Osteoblast (primary cell): Measurements from ENCODE around the gene NBL1. TPM values are rescaled to one million over a fixed set of nuclear protein-coding genes. Genes with fewer than 3 reads are reported as not detected.
A peak's percentile ranks its signal among the peaks of the same experiment; 100 is the strongest.

ENCODE experiments used
- DNase-seq: peaks from one replicate; pipeline ENCODE4 v3.0.0; 2011; ENCODE audit warnings: low spot score, mixed read lengths; ENCODE audit not compliant: insufficient read length; ENCODE audit errors: missing footprints
- H2AFZ ChIP-seq: 2 replicates; pipeline ENCODE4 v1.6.0; 2011; ENCODE audit warnings: mild to moderate bottlenecking, low read length
- H3K27ac ChIP-seq: 2 replicates; pipeline ENCODE4 v1.5.1; 2011; ENCODE audit warnings: mild to moderate bottlenecking, low read depth, low read length, moderate library complexity
- H3K27me3 ChIP-seq: 2 replicates; pipeline ENCODE4 v1.6.0; 2012; ENCODE audit warnings: mild to moderate bottlenecking, control low read depth, inconsistent platforms, low read length, moderate library complexity; ENCODE audit not compliant: insufficient read depth
- H3K36me3 ChIP-seq: 2 replicates; pipeline ENCODE4 v1.5.1; 2011; ENCODE audit warnings: mild to moderate bottlenecking, low read length, control low read depth, moderate library complexity; ENCODE audit not compliant: insufficient read depth
- H3K4me1 ChIP-seq: 2 replicates; pipeline ENCODE4 v1.5.1; 2011; ENCODE audit warnings: mild to moderate bottlenecking, low read length, control low read depth, moderate library complexity; ENCODE audit not compliant: insufficient read depth
- H3K4me2 ChIP-seq: 2 replicates; pipeline ENCODE4 v1.6.0; 2011; ENCODE audit warnings: mild to moderate bottlenecking, low read length; ENCODE audit not compliant: insufficient read depth
- H3K4me3 ChIP-seq: fragments of 200-600 bp; sonication (generic); 3 replicates; pipeline ENCODE4 v1.5.1; 2012; ENCODE audit warnings: mild to moderate bottlenecking, low read length, inconsistent platforms; ENCODE audit not compliant: insufficient read depth
- H3K79me2 ChIP-seq: 2 replicates; pipeline ENCODE4 v1.6.0; 2012; ENCODE audit warnings: mild to moderate bottlenecking, low read length, control low read depth, inconsistent platforms; ENCODE audit not compliant: insufficient read depth
- H3K9me3 ChIP-seq: 2 replicates; pipeline ENCODE4 v1.5.1; 2011; ENCODE audit warnings: low read depth, low read length, control low read depth
- H4K20me1 ChIP-seq: 2 replicates; pipeline ENCODE4 v1.6.0; 2012; ENCODE audit warnings: mild to moderate bottlenecking, low read length, control low read depth; ENCODE audit not compliant: insufficient read depth
- CTCF ChIP-seq: IDR thresholded peaks from 2 replicates; pipeline ENCODE4 v1.5.1; 2011; ENCODE audit warnings: mild to moderate bottlenecking, low read depth, low read length, moderate library complexity; ENCODE audit errors: extremely low read depth
- total RNA-seq: library from RNA; depleted of rRNA; stranded (reverse); fragments of >200 nt; gene quantifications from 2 replicates; pipeline ENCODE4 v1.2.3, GENCODE V29; 2012

The NBL1 gene
- 88.7 and 114 TPM in 2 replicates for total RNA-seq

GRCh38 chr1:19643602-19644394 is at the start of gene NBL1:
Gene NBL1, plus strand, starts transcription at chr1:19644311. Its CDS starts 10,720 bp downstream, at chr1:19655031.
- Histone ChIP-seq H3K27ac (peak within 1 kb of the TSS; percentile 66), H3K4me3 (peak within 1 kb of the TSS; percentile 90), H2AFZ (peak within 1 kb of the TSS; percentile 86), H3K27me3 (no peaks in the 10 kb centered on the region), H3K4me1 (peaks cover 4% of the 10 kb centered on the region), H3K4me2 (peak within 1 kb of the TSS; percentile 88), H4K20me1 (peaks cover 16% of the 10 kb centered on the region), H3K9me3 (no peaks in the 10 kb centered on the region), H3K79me2 (peaks cover 45% of the 10 kb centered on the region), H3K36me3 (no peaks in the 10 kb centered on the region)
- DNase-seq: peak; percentile 98
- TF ChIP-seq CTCF: no peak

GRCh38 chr1:19596065-19596713 is 47.9 kb upstream of the NBL1 start:
- Histone ChIP-seq H3K4me1 (peaks cover 12% of the 10 kb centered on the region), H3K27ac (peak overlapping the region; percentile 91), H3K79me2 (peaks cover 44% of the 10 kb centered on the region), H3K4me2 (peak overlapping the region; percentile 98), H2AFZ (peak overlapping the region; percentile 92), H3K27me3 (peaks cover 6% of the 10 kb centered on the region), H4K20me1 (peaks cover 30% of the 10 kb centered on the region), H3K36me3 (peaks cover 8% of the 10 kb centered on the region), H3K9me3 (no peaks in the 10 kb centered on the region), H3K4me3 (peak overlapping the region; percentile 92)
- TF ChIP-seq CTCF: no peak
- DNase-seq: no peak

GRCh38 chr1:19596714-19597495 is 47.2 kb upstream of the NBL1 start:
- peak; percentile 97 for DNase-seq
- Histone ChIP-seq H3K4me1 (peaks cover 12% of the 10 kb centered on the region), H3K27me3 (no peaks in the 10 kb centered on the region), H3K27ac (peak overlapping the region; percentile 91), H2AFZ (peak overlapping the region; percentile 92), H3K79me2 (peaks cover 51% of the 10 kb centered on the region), H3K36me3 (peaks cover 13% of the 10 kb centered on the region), H3K9me3 (no peaks in the 10 kb centered on the region), H3K4me3 (peak overlapping the region; percentile 92), H4K20me1 (peaks cover 36% of the 10 kb centered on the region), H3K4me2 (peak overlapping the region; percentile 98)
- TF ChIP-seq CTCF: no peak
